Measurements from ENCODE around the gene ENTREP1.

The ENTREP1 gene

DNA sequence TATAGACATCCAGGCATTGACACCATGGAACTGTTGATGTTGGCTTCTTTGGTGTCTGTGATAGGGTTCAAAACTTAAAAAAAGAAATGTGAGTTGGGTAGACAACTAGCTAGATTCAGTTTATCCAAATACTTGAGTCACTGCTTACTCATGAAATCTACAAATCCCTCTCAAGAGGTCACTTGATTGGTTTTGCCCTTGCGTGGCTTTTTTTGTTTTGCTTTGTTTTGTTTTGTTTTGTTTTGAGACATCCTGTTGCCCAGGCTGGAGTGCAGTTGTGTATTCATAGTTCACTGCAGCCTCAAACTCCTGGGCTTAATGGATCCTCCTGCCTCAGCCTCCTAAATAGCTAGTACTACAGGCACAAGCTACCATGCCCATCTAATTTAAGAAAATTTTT is 10.5 kb upstream of the ENTREP1 start:
- Histone ChIP-seq H3K4me3 (replicated peaks; ENCODE audit: low read depth, low read length) (no peak overlapping the region), H3K36me3 (ENCODE audit: control insufficient read depth, insufficient read depth, low read length) (no peaks in the 10 kb centered on the region), H3K27me3 (replicated peaks; ENCODE audit: control insufficient read depth, insufficient read depth, low read length) (no peaks in the 10 kb centered on the region; the same call in 1 of the 2 replicates)
- DNase-seq (ENCODE audit: extremely low read depth, insufficient read length): no peak
- TF ChIP-seq, protein P1, sequence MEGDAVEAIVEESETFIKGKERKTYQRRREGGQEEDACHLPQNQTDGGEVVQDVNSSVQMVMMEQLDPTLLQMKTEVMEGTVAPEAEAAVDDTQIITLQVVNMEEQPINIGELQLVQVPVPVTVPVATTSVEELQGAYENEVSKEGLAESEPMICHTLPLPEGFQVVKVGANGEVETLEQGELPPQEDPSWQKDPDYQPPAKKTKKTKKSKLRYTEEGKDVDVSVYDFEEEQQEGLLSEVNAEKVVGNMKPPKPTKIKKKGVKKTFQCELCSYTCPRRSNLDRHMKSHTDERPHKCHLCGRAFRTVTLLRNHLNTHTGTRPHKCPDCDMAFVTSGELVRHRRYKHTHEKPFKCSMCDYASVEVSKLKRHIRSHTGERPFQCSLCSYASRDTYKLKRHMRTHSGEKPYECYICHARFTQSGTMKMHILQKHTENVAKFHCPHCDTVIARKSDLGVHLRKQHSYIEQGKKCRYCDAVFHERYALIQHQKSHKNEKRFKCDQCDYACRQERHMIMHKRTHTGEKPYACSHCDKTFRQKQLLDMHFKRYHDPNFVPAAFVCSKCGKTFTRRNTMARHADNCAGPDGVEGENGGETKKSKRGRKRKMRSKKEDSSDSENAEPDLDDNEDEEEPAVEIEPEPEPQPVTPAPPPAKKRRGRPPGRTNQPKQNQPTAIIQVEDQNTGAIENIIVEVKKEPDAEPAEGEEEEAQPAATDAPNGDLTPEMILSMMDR (IDR thresholded peaks at IDR 0.05; ENCODE audit: insufficient read depth, low read length, poor library complexity, severe bottlenecking): no peak

DNA sequence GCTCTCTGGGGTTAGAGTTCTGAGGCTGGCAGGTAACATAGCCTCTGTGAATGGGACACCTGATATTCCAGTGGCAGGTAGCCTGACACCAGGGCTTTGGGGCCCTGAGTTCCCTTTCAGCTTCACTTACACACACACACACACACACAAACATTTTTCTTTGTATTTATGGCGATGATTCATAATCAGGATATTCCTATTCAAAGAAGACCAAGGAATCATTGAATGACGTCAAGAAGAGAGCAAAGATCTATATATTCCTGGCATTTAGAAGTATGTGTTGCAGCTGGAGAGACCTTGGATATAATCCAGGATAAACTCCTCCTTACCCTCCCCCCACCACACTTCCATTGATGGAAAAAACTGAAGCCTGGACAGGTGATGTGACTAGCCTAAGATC is 7.9 kb upstream of the ENTREP1 start:
- no peak for DNase-seq (ENCODE audit: extremely low read depth, insufficient read length)

DNA sequence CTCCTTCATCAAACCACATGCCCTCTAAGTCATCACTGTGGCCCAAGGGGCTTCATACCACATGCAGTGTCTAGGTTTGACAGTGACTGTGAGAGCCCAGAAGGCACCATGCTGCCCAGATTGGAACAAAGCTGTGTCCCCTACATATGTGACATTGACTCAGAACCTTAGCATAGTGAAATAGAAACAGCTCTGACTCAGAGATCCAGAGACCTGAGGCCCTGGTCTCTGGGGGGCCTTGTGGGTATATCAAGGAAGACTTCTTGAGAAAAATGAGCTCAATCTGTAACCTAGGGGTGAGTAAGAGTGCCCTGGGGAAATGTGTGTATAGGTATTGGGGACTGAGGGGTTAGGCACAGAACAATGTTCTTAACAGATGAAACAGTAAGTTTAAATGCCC is 7.1 kb upstream of the ENTREP1 start:
- Histone ChIP-seq H3K27me3 (replicated peaks; ENCODE audit: control insufficient read depth, insufficient read depth, low read length) (no peaks in the 10 kb centered on the region; the same call in 1 of the 2 replicates), H3K36me3 (ENCODE audit: control insufficient read depth, insufficient read depth, low read length) (no peaks in the 10 kb centered on the region), H3K4me3 (replicated peaks; ENCODE audit: low read depth, low read length) (no peak overlapping the region)
- TF ChIP-seq, protein P1 (IDR thresholded peaks at IDR 0.05; ENCODE audit: insufficient read depth, low read length, poor library complexity, severe bottlenecking): no peak
- peak; percentile 0 for DNase-seq (ENCODE audit: extremely low read depth, insufficient read length)

More for the DNA sequence above, 7.9 kb upstream of the ENTREP1 start:
- Histone ChIP-seq H3K4me3 (replicated peaks; ENCODE audit: low read depth, low read length) (no peak overlapping the region), H3K27me3 (replicated peaks; ENCODE audit: control insufficient read depth, insufficient read depth, low read length) (no peaks in the 10 kb centered on the region; the same call in 1 of the 2 replicates), H3K36me3 (ENCODE audit: control insufficient read depth, insufficient read depth, low read length) (no peaks in the 10 kb centered on the region)
- TF ChIP-seq, protein P1 (IDR thresholded peaks at IDR 0.05; ENCODE audit: insufficient read depth, low read length, poor library complexity, severe bottlenecking): no peak

DNA sequence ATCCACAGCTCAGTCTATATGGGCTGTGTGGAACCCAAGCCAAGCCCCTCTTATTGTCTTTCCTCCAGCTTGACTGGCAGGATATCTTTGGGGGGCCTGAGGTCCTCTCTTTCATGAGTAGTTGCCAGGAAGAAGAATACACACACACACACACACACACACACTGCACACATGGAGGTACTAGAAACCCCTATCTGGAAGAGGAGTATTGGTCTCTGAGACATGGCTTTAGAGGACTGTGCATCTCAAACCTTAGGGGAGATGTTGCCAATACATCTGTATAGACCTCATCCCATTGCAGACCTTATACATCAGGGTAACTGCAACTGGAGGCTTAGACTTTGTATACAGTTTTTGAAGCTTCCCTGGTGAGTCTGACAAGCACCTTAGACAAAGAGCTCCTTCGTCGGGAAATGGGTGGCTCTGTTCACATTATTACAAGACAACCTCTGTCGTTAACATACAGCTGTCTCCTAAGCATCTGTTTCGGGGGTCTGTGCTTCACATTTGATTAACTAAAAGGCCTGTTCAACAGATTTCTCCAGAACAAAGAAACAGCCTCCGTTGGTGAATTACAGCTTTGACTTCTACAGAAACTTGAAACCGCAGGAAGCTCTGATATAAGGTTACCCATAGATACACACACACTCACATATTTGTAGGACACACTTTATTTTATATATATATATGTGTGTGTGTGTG is 5.5 kb upstream of the ENTREP1 start:
- no peaks in the 10 kb centered on the region for H3K36me3 ChIP-seq (ENCODE audit: control insufficient read depth, insufficient read depth, low read length)
- TF ChIP-seq, protein P1 (IDR thresholded peaks at IDR 0.05; ENCODE audit: insufficient read depth, low read length, poor library complexity, severe bottlenecking): no peak
- no peak overlapping the region for H3K4me3 ChIP-seq (replicated peaks; ENCODE audit: low read depth, low read length)
- no peaks in the 10 kb centered on the region; the same call in none of the 2 replicates for H3K27me3 ChIP-seq (replicated peaks; ENCODE audit: control insufficient read depth, insufficient read depth, low read length)
- no peak for DNase-seq (ENCODE audit: extremely low read depth, insufficient read length)

DNA sequence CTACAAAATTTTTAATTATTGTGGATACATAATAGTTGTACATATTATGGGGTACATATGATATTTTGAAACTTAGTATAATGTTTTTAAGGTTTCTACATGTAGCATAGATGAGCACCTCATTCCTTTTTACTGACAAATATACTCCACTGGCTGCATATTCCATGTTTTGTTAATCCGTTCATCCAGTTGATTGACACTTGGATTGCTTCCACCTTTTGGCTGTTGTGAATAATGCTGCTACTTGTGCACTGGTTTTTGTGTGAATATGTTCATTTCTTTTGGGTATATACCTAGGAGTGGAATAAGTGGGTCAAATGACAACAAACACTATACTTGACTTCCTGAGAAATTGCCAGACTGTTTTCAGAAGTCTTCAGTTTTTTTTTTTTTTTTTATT is 2.8 kb upstream of the ENTREP1 start:
- DNase-seq (ENCODE audit: extremely low read depth, insufficient read length): no peak
- Histone ChIP-seq H3K36me3 (ENCODE audit: control insufficient read depth, insufficient read depth, low read length) (no peaks in the 10 kb centered on the region), H3K4me3 (replicated peaks; ENCODE audit: low read depth, low read length) (no peak overlapping the region), H3K27me3 (replicated peaks; ENCODE audit: control insufficient read depth, insufficient read depth, low read length) (no peaks in the 10 kb centered on the region; the same call in none of the 2 replicates)
- TF ChIP-seq, protein P1 (IDR thresholded peaks at IDR 0.05; ENCODE audit: insufficient read depth, low read length, poor library complexity, severe bottlenecking): no peak

All from GM06990 (cell line).